GM12865 (cell line): ENCODE measurements around the gene SATB2.

Experiments
- DNase-seq: peaks from one replicate; pipeline ENCODE4 v3.0.0; 2010; ENCODE audit warnings: low read depth
- H3K4me3 ChIP-seq: 2 replicates; pipeline ENCODE4 v1.5.1; 2011; ENCODE audit warnings: mild to moderate bottlenecking, low read depth, low read length, control low read depth
- TF ChIP-seq, protein P1 (sequence below): IDR thresholded peaks from 2 replicates; pipeline ENCODE4 v1.5.1; 2011; ENCODE audit warnings: low read length, control low read depth, low read depth, inconsistent platforms; ENCODE audit not compliant: insufficient read depth; ENCODE audit errors: missing control alignments

SATB2 gene

DNA sequence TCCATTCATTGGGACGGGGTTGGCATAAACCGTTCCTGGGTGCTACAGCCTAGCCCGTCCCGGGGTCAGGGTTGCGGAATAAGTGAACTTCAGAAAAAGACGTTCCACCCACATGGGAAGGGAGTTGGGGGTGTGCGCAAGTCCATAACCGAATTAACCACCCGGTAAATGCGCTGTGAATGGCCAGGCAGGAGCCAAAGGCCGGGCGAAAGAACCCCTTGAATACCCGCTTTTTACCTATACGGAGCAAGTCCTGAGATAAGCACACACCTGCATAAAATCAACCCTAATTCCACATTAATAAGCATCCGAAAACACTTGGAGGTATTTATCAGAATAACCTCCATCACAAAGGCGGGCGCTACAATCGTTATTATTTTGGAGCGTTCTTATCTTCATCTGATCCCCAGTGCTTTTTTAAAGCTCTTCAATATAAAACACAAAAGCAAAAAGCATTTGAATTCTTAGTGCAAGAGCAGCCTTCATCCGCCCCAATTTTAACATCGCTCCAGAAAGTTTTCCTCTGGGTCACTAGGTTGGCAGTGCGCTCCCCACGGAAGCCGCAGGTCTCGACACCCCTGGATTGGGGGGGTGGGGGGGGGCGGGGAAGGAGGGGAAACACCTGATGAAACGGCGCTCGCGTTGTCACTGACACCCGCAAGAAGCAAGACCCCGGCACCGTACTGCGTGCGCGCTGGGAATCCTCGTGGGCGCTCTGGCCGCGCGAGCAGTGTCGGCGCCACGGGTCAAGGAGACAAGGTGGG, 1.2 kb downstream of the SATB2 start:
- TF ChIP-seq, protein P1, sequence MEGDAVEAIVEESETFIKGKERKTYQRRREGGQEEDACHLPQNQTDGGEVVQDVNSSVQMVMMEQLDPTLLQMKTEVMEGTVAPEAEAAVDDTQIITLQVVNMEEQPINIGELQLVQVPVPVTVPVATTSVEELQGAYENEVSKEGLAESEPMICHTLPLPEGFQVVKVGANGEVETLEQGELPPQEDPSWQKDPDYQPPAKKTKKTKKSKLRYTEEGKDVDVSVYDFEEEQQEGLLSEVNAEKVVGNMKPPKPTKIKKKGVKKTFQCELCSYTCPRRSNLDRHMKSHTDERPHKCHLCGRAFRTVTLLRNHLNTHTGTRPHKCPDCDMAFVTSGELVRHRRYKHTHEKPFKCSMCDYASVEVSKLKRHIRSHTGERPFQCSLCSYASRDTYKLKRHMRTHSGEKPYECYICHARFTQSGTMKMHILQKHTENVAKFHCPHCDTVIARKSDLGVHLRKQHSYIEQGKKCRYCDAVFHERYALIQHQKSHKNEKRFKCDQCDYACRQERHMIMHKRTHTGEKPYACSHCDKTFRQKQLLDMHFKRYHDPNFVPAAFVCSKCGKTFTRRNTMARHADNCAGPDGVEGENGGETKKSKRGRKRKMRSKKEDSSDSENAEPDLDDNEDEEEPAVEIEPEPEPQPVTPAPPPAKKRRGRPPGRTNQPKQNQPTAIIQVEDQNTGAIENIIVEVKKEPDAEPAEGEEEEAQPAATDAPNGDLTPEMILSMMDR, result no peak
- no peak overlapping the region for H3K4me3 ChIP-seq
- no peak for DNase-seq

DNA sequence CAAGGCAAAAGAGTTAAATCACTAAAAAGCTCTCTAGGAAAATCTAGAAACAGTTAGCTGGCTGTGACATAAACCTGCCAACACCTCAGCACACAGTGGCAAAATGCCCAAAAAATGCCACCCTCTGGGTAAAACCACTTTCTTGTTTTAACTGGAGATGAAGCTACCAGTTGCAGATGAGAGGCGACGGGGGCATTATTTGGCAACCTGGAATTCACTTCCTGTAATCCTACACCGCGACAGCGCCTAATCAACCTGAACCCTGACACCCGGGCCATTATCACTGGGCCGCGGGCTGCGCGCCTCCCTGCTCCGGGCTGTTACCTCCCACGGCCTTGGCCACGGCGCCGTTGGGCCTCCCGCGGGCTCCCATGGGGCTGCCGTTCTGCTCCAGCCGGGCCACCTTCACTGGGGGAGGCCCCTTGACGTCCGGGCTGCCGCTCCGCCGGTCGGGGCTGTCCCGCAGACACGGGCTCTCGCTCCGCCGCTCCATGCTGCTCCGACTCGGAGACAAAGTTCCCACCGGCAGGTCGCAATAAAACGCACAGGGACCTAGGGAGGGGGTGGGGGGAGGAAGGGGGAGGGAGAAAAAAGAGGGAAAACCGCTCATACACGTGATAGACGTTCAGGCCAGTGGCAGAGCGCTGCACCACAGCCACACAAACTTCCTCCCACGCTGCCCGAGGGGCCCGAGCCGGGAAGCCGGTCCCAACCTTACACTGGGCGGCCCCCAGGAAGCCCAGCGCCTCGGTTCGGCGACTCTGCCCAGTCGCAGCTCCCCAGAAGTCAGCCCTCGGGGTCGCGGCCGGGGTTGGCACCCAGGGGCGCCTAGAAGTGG, 2.0 kb downstream of the SATB2 start:
- no peak for DNase-seq
- TF ChIP-seq, protein P1, result no peak
- H3K4me3 ChIP-seq, result no peak overlapping the region

DNA sequence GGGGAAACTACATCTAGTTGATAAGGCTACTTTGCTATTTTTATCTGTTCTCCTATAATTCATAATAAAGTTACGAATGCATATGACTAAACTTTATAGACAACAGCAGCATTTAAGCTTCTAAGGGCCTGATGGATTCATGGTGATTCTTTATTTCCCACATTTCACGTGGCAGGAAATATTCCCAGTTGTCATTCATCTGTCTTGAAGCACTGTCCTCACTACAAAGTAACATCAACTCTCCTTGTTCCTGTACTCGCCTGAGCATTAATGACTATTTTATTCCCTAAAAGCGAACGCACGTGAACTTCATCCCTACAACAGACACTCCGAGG, 2.6 kb downstream of the SATB2 start:
- no peak for DNase-seq
- TF ChIP-seq, protein P1, result no peak
- no peak overlapping the region for H3K4me3 ChIP-seq

DNA sequence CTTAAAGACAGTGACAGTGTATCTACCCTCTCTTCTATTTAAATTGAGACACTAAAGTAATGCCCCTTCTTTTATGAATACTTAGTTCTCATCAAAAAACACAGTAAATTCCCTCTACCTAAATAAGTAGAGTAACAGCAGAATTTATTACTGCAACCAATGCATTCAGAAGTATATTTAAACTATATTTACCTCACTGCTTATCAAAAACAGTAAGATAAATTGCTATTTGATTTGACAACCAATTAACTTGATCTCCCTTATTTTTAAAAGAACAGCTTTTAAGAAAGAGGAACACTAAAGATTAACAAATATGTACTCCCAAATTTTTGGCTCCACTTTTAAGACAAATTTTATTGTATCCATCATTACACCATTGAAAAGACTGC, 4.8 kb downstream of the SATB2 start:
- no peak overlapping the region for H3K4me3 ChIP-seq
- DNase-seq, result no peak
- TF ChIP-seq, protein P1, result no peak

DNA sequence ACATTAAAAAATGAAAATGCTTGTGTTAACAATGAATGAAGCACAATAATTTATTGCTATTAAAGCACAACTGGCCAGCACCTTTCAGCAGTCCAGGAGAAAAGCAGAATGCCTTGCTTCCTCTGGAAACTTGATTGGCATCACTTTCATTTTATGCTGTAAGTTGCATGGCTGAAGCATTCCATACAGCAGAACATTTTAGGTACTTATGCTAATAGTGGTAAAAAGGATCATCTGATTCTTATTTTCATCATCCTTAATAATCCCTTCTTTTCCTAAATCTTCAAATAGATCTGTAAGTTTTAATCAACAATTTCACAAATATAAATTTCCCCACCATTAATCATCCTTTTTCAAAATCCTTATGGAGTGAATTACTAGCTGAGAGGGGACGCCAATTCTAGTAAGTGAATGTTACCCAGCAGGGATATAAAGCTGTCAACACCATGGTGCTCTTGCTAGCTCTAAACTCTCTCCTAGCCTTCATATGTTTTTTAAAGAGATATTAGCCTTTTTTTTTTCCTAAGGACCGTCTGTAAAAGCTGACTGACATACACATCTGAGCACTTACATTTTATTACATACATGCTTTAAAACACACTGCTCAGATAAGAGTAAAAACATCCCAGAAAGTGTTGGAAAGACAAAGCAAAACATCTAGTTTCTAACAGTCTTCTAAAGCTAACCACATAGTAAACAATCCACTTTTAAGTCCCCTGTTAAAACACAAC, 5.3 kb downstream of the SATB2 start:
- DNase-seq, result no peak
- H3K4me3 ChIP-seq, result no peak overlapping the region

DNA sequence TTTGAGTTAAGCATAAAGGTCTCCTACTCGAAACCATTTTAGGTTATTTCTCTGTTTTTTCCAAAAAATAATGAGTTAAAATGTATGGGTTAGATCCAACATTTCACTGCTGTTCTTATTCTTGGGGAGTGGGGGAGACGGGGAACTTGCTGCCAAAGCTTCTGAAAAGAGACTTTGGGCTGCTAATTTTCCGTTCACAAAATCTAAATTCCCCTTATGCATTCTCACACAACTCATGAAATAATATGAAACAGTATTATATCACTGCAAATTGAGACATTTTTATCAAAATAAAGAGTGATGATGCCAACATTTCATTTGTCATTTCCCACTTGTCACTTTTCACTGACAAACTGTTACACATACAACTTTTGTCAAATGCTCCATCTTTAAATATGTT, 7.8 kb downstream of the SATB2 start:
- TF ChIP-seq, protein P1, result no peak
- no peak for DNase-seq
- no peak overlapping the region for H3K4me3 ChIP-seq

More for the DNA sequence above, 5.3 kb downstream of the SATB2 start:
- TF ChIP-seq, protein P1, result no peak
